Fibroblast of pulmonary artery (primary cell): Measurements from ENCODE around the gene MFAP4.
A peak's percentile ranks its signal among the peaks of the same experiment; 100 is the strongest.

Experiments used
- DNase-seq: peaks from one replicate; pipeline ENCODE4 v3.0.0-alpha.2; 2010; ENCODE audit warnings: low read depth
- H3K4me3 ChIP-seq: replicated peaks from 2 replicates; pipeline ENCODE4 v1.5.1; 2011; ENCODE audit warnings: low read depth, mild to moderate bottlenecking, control low read depth, low read length, moderate library complexity
- CTCF ChIP-seq: IDR thresholded peaks from 2 replicates; pipeline ENCODE4 v1.5.1; 2011; ENCODE audit warnings: mild to moderate bottlenecking, control low read depth, low read length, inconsistent platforms; ENCODE audit errors: missing control alignments

The MFAP4 gene

GRCh38 chr17:19386974-19387920 is at the start of gene MFAP4:
MFAP4 (minus strand) TSS chr17:19387190; CDS start chr17:19387155, 35 bp downstream.
- H3K4me3 ChIP-seq: peak within 1 kb of the TSS; percentile 58
- DNase-seq: peak; percentile 95
- TF ChIP-seq CTCF: no peak

- no peak for TF ChIP-seq CTCF
- no peak for DNase-seq
Observed at GRCh38 chr17:19433727-19434340, 46.8 kb upstream of the MFAP4 start.

GRCh38 chr17:19433255-19433654 is 46.3 kb upstream of the MFAP4 start:
- TF ChIP-seq CTCF: no peak
- DNase-seq: no peak
- H3K4me3 ChIP-seq: no peak overlapping the region

More at GRCh38 chr17:19433727-19434340, 46.8 kb upstream of the MFAP4 start:
- H3K4me3 ChIP-seq: no peak overlapping the region

GRCh38 chr17:19431691-19432090 is 44.7 kb upstream of the MFAP4 start:
- no peak for TF ChIP-seq CTCF
- DNase-seq: no peak
- no peak overlapping the region for H3K4me3 ChIP-seq

- DNase-seq: no peak
- TF ChIP-seq CTCF: no peak
Observed at GRCh38 chr17:19426631-19427030, 39.6 kb upstream of the MFAP4 start.

GRCh38 chr17:19424934-19425868 is 38.2 kb upstream of the MFAP4 start:
- no peak overlapping the region for H3K4me3 ChIP-seq
- TF ChIP-seq CTCF: no peak

More at GRCh38 chr17:19426631-19427030, 39.6 kb upstream of the MFAP4 start:
- H3K4me3 ChIP-seq: no peak overlapping the region

More at GRCh38 chr17:19424934-19425868, 38.2 kb upstream of the MFAP4 start:
- peak; percentile 62 for DNase-seq
